ENCODE measurements around the gene YPEL3.

GRCh38 chr16:30124985-30125379, 29.0 kb upstream of the YPEL3 start:
- TF ChIP-seq EZH2 (IDR thresholded peaks at IDR 0.05; ENCODE audit: borderline replicate concordance, low read length) (no peak), CTCF (conservative IDR thresholded peaks at IDR 0.05 in 1 of 2, IDR thresholded peaks at IDR 0.05 in 1 of 2; ENCODE audit: extremely low read depth in 1 of 2, insufficient read depth in 1 of 2, low read depth in 1 of 2, low read length in 2 of 2) (no peak)
